Hepatocyte (in vitro differentiated cells): ENCODE results near the gene SLC25A5.

ENCODE experiments used
- EZH2phosphoT487 ChIP-seq: fragments of 200-600 bp; sonication (generic); IDR thresholded peaks from one replicate; pipeline ENCODE4 v1.6.1; 2018; ENCODE audit warnings: antibody characterized with exemption, mild to moderate bottlenecking, low read depth, moderate library complexity; ENCODE audit not compliant: unreplicated experiment, severe bottlenecking
- TF ChIP-seq, protein P1 (sequence below): fragments of 200-600 bp; sonication (generic); IDR thresholded peaks from 2 replicates; pipeline ENCODE4 v1.5.1; 2016; ENCODE audit warnings: antibody characterized with exemption, mild to moderate bottlenecking; ENCODE audit not compliant: poor library complexity

DNA sequence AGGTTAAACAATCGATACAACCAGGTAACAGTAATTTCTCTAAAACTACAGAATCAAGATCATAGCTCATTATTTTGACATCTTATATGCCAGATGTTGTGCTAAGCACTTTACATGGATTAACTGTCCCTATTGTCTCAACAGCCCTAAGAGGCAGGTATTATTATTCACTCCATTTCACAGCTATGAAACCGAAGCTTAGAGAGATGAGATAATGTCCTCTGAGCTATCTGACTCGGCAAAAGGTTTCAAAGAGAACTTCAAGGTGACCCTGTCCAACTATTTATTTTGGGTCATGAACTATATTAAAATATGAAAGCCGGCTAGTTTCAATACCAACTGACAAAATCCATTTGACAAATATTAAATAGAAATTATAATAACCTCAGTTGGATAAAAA is 10.3 kb downstream of the SLC25A5 start:
- TF ChIP-seq, protein P1, sequence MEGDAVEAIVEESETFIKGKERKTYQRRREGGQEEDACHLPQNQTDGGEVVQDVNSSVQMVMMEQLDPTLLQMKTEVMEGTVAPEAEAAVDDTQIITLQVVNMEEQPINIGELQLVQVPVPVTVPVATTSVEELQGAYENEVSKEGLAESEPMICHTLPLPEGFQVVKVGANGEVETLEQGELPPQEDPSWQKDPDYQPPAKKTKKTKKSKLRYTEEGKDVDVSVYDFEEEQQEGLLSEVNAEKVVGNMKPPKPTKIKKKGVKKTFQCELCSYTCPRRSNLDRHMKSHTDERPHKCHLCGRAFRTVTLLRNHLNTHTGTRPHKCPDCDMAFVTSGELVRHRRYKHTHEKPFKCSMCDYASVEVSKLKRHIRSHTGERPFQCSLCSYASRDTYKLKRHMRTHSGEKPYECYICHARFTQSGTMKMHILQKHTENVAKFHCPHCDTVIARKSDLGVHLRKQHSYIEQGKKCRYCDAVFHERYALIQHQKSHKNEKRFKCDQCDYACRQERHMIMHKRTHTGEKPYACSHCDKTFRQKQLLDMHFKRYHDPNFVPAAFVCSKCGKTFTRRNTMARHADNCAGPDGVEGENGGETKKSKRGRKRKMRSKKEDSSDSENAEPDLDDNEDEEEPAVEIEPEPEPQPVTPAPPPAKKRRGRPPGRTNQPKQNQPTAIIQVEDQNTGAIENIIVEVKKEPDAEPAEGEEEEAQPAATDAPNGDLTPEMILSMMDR, result no peak
- no peak for TF ChIP-seq EZH2phosphoT487
